ENCODE data around the gene PIGU. TPM values are rescaled to one million over a fixed set of nuclear protein-coding genes. Genes with fewer than 3 reads are reported as not detected.
A peak's percentile ranks its signal among the peaks of the same experiment; 100 is the strongest.

Gene PIGU
- total and polyA plus RNA-seq, 2 of the 13 experiments (the other 11 are each of a cell fraction or from before 2014, with no cell fraction given) = 45.5 to 231 TPM

- TF ChIP-seq HNRNPLL (IDR thresholded peaks at IDR 0.05; ENCODE audit: low read depth, low read length, poor library complexity, severe bottlenecking) (no peak), KAT8 (CRISPR knock-in tag; IDR thresholded peaks at IDR 0.05) (peak; percentile 59), HNRNPL (IDR thresholded peaks at IDR 0.05; ENCODE audit: low read depth, low read length) (no peak), MED1 (CRISPR knock-in tag; IDR thresholded peaks at IDR 0.05) (no peak), KDM1A (CRISPR knock-in tag; IDR thresholded peaks at IDR 0.05) (peak; percentile 61; the same call in 1 of the 2 replicates), CREM (IDR thresholded peaks at IDR 0.05) (peak; percentile 48; the same call in 1 of the 2 replicates), CREM (CRISPR knock-in tag; IDR thresholded peaks at IDR 0.05) (no peak), ZMYM2 (CRISPR knock-in tag; IDR thresholded peaks at IDR 0.05) (no peak), TOE1 (CRISPR knock-in tag; IDR thresholded peaks at IDR 0.05) (no peak), ZNF781 (CRISPR knock-in tag; IDR thresholded peaks at IDR 0.05; ENCODE audit: borderline replicate concordance, not compliant biosample characterization) (no peak), E2F2 (CRISPR knock-in tag; IDR thresholded peaks at IDR 0.05; ENCODE audit: borderline replicate concordance) (no peak), MXD1 (CRISPR knock-in tag; IDR thresholded peaks at IDR 0.05) (no peak), HOXD1 (CRISPR knock-in tag; IDR thresholded peaks at IDR 0.05) (no peak), ZNF44 (CRISPR knock-in tag; IDR thresholded peaks at IDR 0.05) (peak; percentile 55; the same call in 1 of the 2 replicates), ZBTB37 (CRISPR knock-in tag; IDR thresholded peaks at IDR 0.05) (no peak), GLI4 (CRISPR knock-in tag; IDR thresholded peaks at IDR 0.05; ENCODE audit: borderline replicate concordance) (no peak), ELF3 (CRISPR knock-in tag; IDR thresholded peaks at IDR 0.05) (0 out of 2 replicates have a peak, but pooled peaks have one; percentile 17), MLLT10 (CRISPR knock-in tag; IDR thresholded peaks at IDR 0.05) (no peak), KMT2A (CRISPR knock-in tag; IDR thresholded peaks at IDR 0.05) (no peak), GPN1 (CRISPR knock-in tag; IDR thresholded peaks at IDR 0.05; ENCODE audit: borderline replicate concordance) (no peak), POLR2AphosphoS2 (IDR thresholded peaks at IDR 0.05; ENCODE audit: low read depth, low read length) (no peak), FOXO1 (CRISPR knock-in tag; IDR thresholded peaks at IDR 0.05) (peak; percentile 77; the same call in 1 of the 2 replicates), SRSF1 (optimal IDR thresholded peaks at IDR 0.05; ENCODE audit: low read depth, low read length) (no peak), NCOA2 (CRISPR knock-in tag; IDR thresholded peaks at IDR 0.05) (peak; percentile 85)
- TF ChIP-seq, protein P1, sequence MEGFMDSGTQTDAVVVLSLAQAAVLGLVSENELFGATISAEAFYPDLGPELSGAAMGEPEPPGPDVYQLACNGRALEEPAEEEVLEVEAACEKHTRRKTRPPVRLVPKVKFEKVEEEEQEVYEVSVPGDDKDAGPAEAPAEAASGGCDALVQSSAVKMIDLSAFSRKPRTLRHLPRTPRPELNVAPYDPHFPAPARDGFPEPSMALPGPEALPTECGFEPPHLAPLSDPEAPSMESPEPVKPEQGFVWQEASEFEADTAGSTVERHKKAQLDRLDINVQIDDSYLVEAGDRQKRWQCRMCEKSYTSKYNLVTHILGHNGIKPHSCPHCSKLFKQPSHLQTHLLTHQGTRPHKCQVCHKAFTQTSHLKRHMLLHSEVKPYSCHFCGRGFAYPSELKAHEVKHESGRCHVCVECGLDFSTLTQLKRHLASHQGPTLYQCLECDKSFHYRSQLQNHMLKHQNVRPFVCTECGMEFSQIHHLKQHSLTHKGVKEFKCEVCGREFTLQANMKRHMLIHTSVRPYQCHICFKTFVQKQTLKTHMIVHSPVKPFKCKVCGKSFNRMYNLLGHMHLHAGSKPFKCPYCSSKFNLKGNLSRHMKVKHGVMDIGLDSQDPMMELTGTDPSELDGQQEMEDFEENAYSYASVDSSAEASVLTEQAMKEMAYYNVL (CRISPR knock-in tag; IDR thresholded peaks at IDR 0.05; ENCODE audit: borderline replicate concordance) = no peak
- TF ChIP-seq, protein P2, sequence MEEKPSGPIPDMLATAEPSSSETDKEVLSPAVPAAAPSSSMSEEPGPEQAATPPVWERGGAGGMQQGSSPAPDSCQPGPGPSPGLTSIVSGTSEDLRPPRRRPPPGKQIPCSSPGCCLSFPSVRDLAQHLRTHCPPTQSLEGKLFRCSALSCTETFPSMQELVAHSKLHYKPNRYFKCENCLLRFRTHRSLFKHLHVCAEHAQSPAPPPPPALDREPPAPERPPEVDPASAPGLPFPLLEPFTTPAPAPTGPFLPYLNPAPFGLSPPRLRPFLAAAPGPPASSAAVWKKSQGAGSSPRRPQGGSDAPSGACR (CRISPR knock-in tag; IDR thresholded peaks at IDR 0.05) = no peak
Observed at GRCh38 chr20:34637245-34638038, 39.5 kb downstream of the PIGU start (continued).
